RWPE2 (cell line): ENCODE data around the gene CDC42BPA.

Experiments
- ATAC-seq: fragments of 200-7000 bp; cut with Tn5 transposase; 3 replicates; pipeline ENCODE4 v1.9.1; 2021; ENCODE audit warnings: low read depth
- DNase-seq: peaks from one replicate; pipeline ENCODE4 v3.0.0-alpha.2; 2020; ENCODE audit warnings: low spot score
- H3K27ac ChIP-seq: fragments of 450-650 bp; 2 replicates; pipeline ENCODE4 v1.5.1; 2017; ENCODE audit warnings: mild to moderate bottlenecking; ENCODE audit not compliant: poor library complexity, severe bottlenecking
- H3K27me3 ChIP-seq: fragments of 250-450 bp; sonication (Bioruptor Pico); 2 replicates; pipeline ENCODE4 v1.5.1; 2021; ENCODE audit warnings: mild to moderate bottlenecking, moderate library complexity; ENCODE audit not compliant: insufficient read depth, poor library complexity, severe bottlenecking
- H3K36me3 ChIP-seq: fragments of 250-450 bp; sonication (Bioruptor Pico); 2 replicates; pipeline ENCODE4 v1.5.1; 2020; ENCODE audit warnings: low read depth, mild to moderate bottlenecking, moderate library complexity
- H3K4me1 ChIP-seq: fragments of 250-450 bp; sonication (Bioruptor Pico); 2 replicates; pipeline ENCODE4 v1.5.1; 2021; ENCODE audit warnings: mild to moderate bottlenecking, moderate library complexity; ENCODE audit not compliant: insufficient read depth, poor library complexity, severe bottlenecking
- H3K4me3 ChIP-seq: fragments of 250-450 bp; sonication (Bioruptor Pico); 2 replicates; pipeline ENCODE4 v1.5.1; 2021; ENCODE audit warnings: mild to moderate bottlenecking, moderate library complexity; ENCODE audit not compliant: severe bottlenecking
- H3K9me3 ChIP-seq: fragments of 250-450 bp; sonication (Bioruptor Pico); 2 replicates; pipeline ENCODE4 v1.5.1; 2021; ENCODE audit warnings: mild to moderate bottlenecking, moderate library complexity; ENCODE audit not compliant: severe bottlenecking
- CTCF ChIP-seq: fragments of 450-650 bp; IDR thresholded peaks from one replicate; pipeline ENCODE4 v1.5.1; 2017; ENCODE audit warnings: mild to moderate bottlenecking, moderate library complexity; ENCODE audit not compliant: poor library complexity, severe bottlenecking

The CDC42BPA gene

GRCh38 chr1:227073786-227074185 lies 244.5 kb downstream of the CDC42BPA start:
- H3K9me3 ChIP-seq, result no peaks in the 10 kb centered on the region
- no peaks in the 10 kb centered on the region for H3K4me1 ChIP-seq
- H3K27ac ChIP-seq, result no peak overlapping the region
- no peak for TF ChIP-seq CTCF
- H3K4me3 ChIP-seq, result no peak overlapping the region
- peaks cover 15% of the 10 kb centered on the region; the same call in 1 of the 2 replicates for H3K36me3 ChIP-seq
- no peaks in the 10 kb centered on the region for H3K27me3 ChIP-seq
- ATAC-seq (no peak), DNase-seq (no peak)

DNA sequence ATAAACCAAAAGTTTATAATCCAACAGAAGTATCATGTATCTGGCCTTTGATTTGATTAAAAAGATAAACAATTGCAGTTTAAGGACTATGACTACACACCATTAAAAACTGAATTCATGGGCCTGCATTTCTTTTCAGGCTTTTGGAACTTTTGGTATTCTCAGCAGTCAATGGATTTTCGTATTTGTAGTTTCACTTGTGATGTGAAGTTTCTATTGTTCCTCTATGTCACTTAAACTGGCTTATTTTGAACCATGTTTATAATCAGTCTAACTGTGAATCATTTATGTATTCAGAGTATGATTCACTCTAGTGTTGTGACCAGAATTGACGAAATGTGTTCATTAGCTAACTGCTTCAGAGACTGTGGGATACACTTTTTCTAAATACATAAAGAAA lies 245.3 kb downstream of the CDC42BPA start:
- Histone ChIP-seq H3K36me3 (peaks cover 15% of the 10 kb centered on the region; the same call in 1 of the 2 replicates), H3K27ac (no peak overlapping the region), H3K4me3 (no peak overlapping the region), H3K9me3 (no peaks in the 10 kb centered on the region), H3K27me3 (no peaks in the 10 kb centered on the region), H3K4me1 (no peaks in the 10 kb centered on the region)
- DNase-seq (no peak), ATAC-seq (no peak)
- no peak for TF ChIP-seq CTCF

DNA sequence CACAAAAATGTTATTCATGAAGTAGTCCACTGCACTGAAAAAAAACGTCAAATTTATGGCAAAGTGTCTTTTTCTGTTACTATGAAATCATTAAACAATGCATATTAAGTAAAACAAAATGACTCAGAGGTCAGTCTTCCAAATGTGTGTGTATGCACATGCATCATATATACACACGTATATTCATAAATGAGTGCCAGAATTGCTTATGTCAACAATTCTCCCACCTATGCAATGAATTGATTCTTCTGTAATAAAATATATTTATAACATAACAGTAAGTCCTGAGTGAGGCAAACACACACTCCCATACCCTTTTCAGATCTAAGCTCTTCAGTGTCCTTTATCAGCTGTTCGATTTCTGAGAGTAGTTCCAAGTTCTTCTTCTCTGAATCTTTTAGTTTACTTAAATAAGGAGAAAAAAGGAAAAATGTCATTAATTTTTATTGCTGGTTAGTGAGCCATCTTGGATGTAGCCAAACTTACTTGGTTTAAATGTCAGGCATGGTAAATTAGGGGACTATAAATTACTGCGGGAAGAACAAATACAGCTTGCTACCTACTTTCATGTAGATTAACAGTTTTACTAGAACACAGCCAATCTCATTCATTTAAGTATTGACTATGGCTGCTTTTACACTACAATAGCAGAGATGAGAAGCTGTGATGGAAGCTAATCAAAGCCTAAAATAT lies 246.3 kb downstream of the CDC42BPA start:
- Histone ChIP-seq H3K4me3 (no peak overlapping the region), H3K27me3 (no peaks in the 10 kb centered on the region), H3K27ac (no peak overlapping the region), H3K36me3 (peaks cover 15% of the 10 kb centered on the region; the same call in 1 of the 2 replicates), H3K9me3 (no peaks in the 10 kb centered on the region), H3K4me1 (no peaks in the 10 kb centered on the region)
- no peak for TF ChIP-seq CTCF
- no peak for ATAC-seq
- DNase-seq, result no peak

GRCh38 chr1:227070638-227071285 lies 247.5 kb downstream of the CDC42BPA start:
- Histone ChIP-seq H3K9me3 (no peaks in the 10 kb centered on the region), H3K27ac (no peak overlapping the region), H3K36me3 (peaks cover 15% of the 10 kb centered on the region; the same call in 1 of the 2 replicates), H3K27me3 (no peaks in the 10 kb centered on the region), H3K4me1 (no peaks in the 10 kb centered on the region), H3K4me3 (no peak overlapping the region)
- DNase-seq (no peak), ATAC-seq (no peak)
- TF ChIP-seq CTCF, result no peak

- Histone ChIP-seq H3K36me3 (peaks cover 15% of the 10 kb centered on the region; the same call in 1 of the 2 replicates), H3K27me3 (no peaks in the 10 kb centered on the region), H3K9me3 (no peaks in the 10 kb centered on the region), H3K4me3 (no peak overlapping the region), H3K4me1 (no peaks in the 10 kb centered on the region), H3K27ac (no peak overlapping the region)
- TF ChIP-seq CTCF, result no peak
- DNase-seq, result no peak
- ATAC-seq, result no peak
These were observed 248.8 kb downstream of the CDC42BPA start for GRCh38 chr1:227069490-227069889.
